GM19351 (cell line): Measurements from ENCODE around the gene HLA-DQB1.
"Not testable (repeated sequence)": the region's sequence is repeated elsewhere in the genome, so short reads cannot be mapped to it uniquely, and the experiment has no call there.

Experiments used
- ATAC-seq: cut with Tn5 transposase; IDR thresholded peaks from one replicate; pipeline ENCODE4 v1.9.1; 2021; ENCODE audit warnings: mild to moderate bottlenecking, moderate library complexity; ENCODE audit not compliant: unreplicated experiment

The HLA-DQB1 gene

GRCh38 chr6:32629793-32630192 is 36.7 kb downstream of the HLA-DQB1 start:
- ATAC-seq = not testable (repeated sequence)

- ATAC-seq = peak; percentile 48
Measured at GRCh38 chr6:32627831-32628230, 38.6 kb downstream of the HLA-DQB1 start.

GRCh38 chr6:32627249-32627648 is 39.2 kb downstream of the HLA-DQB1 start:
- no peak for ATAC-seq

GRCh38 chr6:32625137-32625536 is 41.3 kb downstream of the HLA-DQB1 start:
- no peak for ATAC-seq

GRCh38 chr6:32624565-32624964 is 41.9 kb downstream of the HLA-DQB1 start:
- no peak for ATAC-seq

- ATAC-seq = no peak
Measured at GRCh38 chr6:32623693-32624092, 42.8 kb downstream of the HLA-DQB1 start.

GRCh38 chr6:32622545-32623401 is 43.7 kb downstream of the HLA-DQB1 start:
- peak; percentile 68 for ATAC-seq

- no peak for ATAC-seq
Measured at GRCh38 chr6:32621372-32621771, 45.1 kb downstream of the HLA-DQB1 start.

GRCh38 chr6:32617751-32618150 is 48.7 kb downstream of the HLA-DQB1 start:
- ATAC-seq = no peak

- ATAC-seq = no peak
Measured at GRCh38 chr6:32615885-32616532, 50.4 kb downstream of the HLA-DQB1 start.

GRCh38 chr6:32614366-32615081 is 51.9 kb downstream of the HLA-DQB1 start:
- no peak for ATAC-seq

GRCh38 chr6:32613475-32613874 is 53.0 kb downstream of the HLA-DQB1 start:
- ATAC-seq = no peak

- ATAC-seq = no peak
Measured at GRCh38 chr6:32610682-32611296, 55.7 kb downstream of the HLA-DQB1 start.

- peak; percentile 89 for ATAC-seq
Measured at GRCh38 chr6:32609731-32610640, 56.5 kb downstream of the HLA-DQB1 start.
